Pancreas (tissue), 10 donors: ENCODE measurements around the gene CCDC63. TPM values are rescaled to one million over a fixed set of nuclear protein-coding genes. Genes with fewer than 3 reads are reported as not detected.

Source experiments
- ATAC-seq, 4 donors: fragments of 200-7000 bp; cut with Tn5 transposase; one replicate each; pipeline versions ENCODE4 v1.8.0 to v1.9.1; 2020; ENCODE audit warnings: mild to moderate bottlenecking in 4 of 4, moderate library complexity in 4 of 4
- DNase-seq, 6 donors: peaks; one replicate each; pipeline ENCODE4 v3.0.0-alpha.2; 2020
- FAIRE-seq: peaks from 2 replicates; lab custom pipeline; 2012; peaks lifted over from hg19 to GRCh38; lab: Jason Lieb, UNC
- H3K27ac ChIP-seq, 4 donors: fragments of 200-600 bp; sonication (generic); 1 replicate in 3 of 4; 2 replicates in 1 of 4; pipeline versions ENCODE4 v1.5.0 to v1.8.0; 2020
- H3K27me3 ChIP-seq, 4 donors: fragments of 200-600 bp; one replicate each; pipeline ENCODE4 v1.8.0; 2021
- H3K36me3 ChIP-seq, 3 donors: fragments of 200-600 bp; sonication (generic) in 1 of 3; one replicate each; pipeline versions ENCODE4 v1.5.0 to v1.8.0; 2020 to 2021
- H3K4me1 ChIP-seq, 3 donors: fragments of 200-600 bp; one replicate each; pipeline ENCODE4 v1.8.0; 2021
- H3K4me3 ChIP-seq, 4 donors: fragments of 200-600 bp; sonication (generic) in 2 of 4; one replicate each; pipeline versions ENCODE4 v1.5.0 to v1.8.0; 2020 to 2021
- H3K9me3 ChIP-seq, 4 donors: fragments of 200-600 bp; one replicate each; pipeline ENCODE4 v1.8.0; 2021
- CTCF ChIP-seq, 4 donors: fragments of 200-600 bp; sonication (generic) in 3 of 4; IDR thresholded peaks; one replicate each; pipeline versions ENCODE4 v1.5.0 to v1.8.0; 2021; ENCODE audit warnings: antibody characterized with exemption in 4 of 4
- WGBS, 2 donors: extraction: QIAGEN DNeasy Blood & Tissue Kit; methylation state at CpG; one replicate each; pipeline ENCODE4 v1.1.7; 2013; 5-methylcytosine and 5-hydroxymethylcytosine counted together
- intact Hi-C, 3 donors: fragments of 100-400 bp; cut with DNase I; formaldehyde crosslinking; loops; one replicate each; pipeline versions ENCODE4 v1.11.1 to v1.14.2; 2022
- polyA plus RNA-seq, 2 donors: library from polyadenylated mRNA; stranded (reverse); fragments of 200-250 nt; gene quantifications; one replicate each; pipeline ENCODE4 v1.2.3, GENCODE V29; 2013
- total RNA-seq, 6 donors: library from RNA; stranded (reverse); fragmentation: NEBNext Ultra II Directional in 4 of 6; extraction: Animal tissue kit (Norgen Biotek cat#: 25700) in 4 of 6; gene quantifications; one replicate each; pipeline versions ENCODE4 v1.2.1 to v1.2.4, GENCODE V29; 2021 to 2023
- donor health status: healthy with polysubstance abuse.
- donor health status: DM: no; HTN: no; CAD: no; lungs with moderate emphysema.
- donor health status: DM: no; HTN: no; CAD: no.
- donor health status: control.
- donor health status: control.
- donor health status: Bipolar disorder and iron deficiency.
- donor health status: DM: yes; HTN: yes; CAD: no.
- donor health status: DM: no; HTN: no; CAD: no.
- donor health status: DM: no; HTN: no; CAD: no.
- donor health status: DM: yes; HTN: yes; CAD: no.

The CCDC63 gene
- total and polyA plus RNA-seq, 8 donors = not detected

DNA sequence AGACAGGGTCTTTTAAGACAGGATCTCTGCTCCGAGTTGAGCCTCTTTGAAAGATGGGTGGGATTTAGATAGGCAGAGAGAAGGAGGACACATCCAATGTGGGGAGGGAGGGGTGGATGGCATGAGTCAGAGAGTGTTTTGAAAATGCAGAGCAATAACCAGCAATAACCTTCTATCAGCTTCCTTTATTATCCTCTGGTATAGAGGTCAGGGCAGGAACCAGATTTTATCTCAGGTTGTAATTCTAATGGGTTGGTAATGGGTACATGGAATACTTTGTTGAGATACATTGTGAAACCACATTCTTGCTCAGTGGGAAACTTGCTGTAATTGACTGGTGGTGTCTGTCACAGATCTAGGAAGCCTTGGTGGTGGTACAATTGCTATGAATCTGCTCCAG, 37.6 kb upstream of the CCDC63 start:
- DNase-seq = no peak
- intact Hi-C loops = no loop called here
- Histone ChIP-seq H3K9me3 (no peaks in the 10 kb centered on the region), H3K27ac (no peak overlapping the region), H3K36me3 (no peaks in the 10 kb centered on the region), H3K4me3 (no peak overlapping the region), H3K4me1 (no peaks in the 10 kb centered on the region), H3K27me3 (no peaks in the 10 kb centered on the region)
- TF ChIP-seq CTCF (IDR thresholded peaks at IDR 0.05) = no peak
- WGBS, 2 donors = 42 to 66% methylated on average over 1 of the region's 1 CpG
- ATAC-seq = no peak
- no peak for FAIRE-seq

DNA sequence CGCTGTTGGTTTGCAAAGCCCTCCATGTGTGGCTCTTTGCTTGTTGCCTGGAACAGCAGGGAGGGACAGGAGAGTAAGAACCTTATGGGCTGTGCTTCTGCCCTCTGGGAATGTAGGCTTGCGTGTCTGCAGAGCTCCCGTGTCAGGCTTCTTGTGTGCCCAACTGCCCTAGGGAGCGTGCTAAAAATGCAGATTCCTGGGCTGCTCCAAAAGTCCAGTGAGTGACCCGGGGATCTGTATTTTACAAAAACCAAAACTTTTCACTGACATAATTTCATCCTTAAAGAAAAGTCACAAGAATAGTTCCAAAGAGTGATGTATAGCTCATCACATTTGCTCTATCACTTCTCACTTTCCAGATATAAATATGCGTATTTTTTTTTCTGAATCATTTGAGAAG, 34.8 kb upstream of the CCDC63 start:
- Histone ChIP-seq H3K4me3 (no peak overlapping the region), H3K9me3 (no peaks in the 10 kb centered on the region), H3K36me3 (no peaks in the 10 kb centered on the region), H3K4me1 (no peaks in the 10 kb centered on the region), H3K27me3 (no peaks in the 10 kb centered on the region), H3K27ac (no peak overlapping the region)
- WGBS, 2 donors = 63 to 69% methylated on average over 6 of the region's 6 CpGs
- DNase-seq (no peak), FAIRE-seq (no peak), ATAC-seq (no peak)
- TF ChIP-seq CTCF (IDR thresholded peaks at IDR 0.05) = no peak
- intact Hi-C loops = no loop called here

GRCh38 chr12:110813285-110813684, 33.5 kb upstream of the CCDC63 start:
- DNase-seq (no peak), ATAC-seq (no peak), FAIRE-seq (no peak)
- Histone ChIP-seq H3K4me3 (no peak overlapping the region), H3K4me1 (no peaks in the 10 kb centered on the region), H3K36me3 (no peaks in the 10 kb centered on the region), H3K27me3 (no peaks in the 10 kb centered on the region), H3K9me3 (no peaks in the 10 kb centered on the region), H3K27ac (no peak overlapping the region)
- whole genome bisulfite sequencing, 2 donors = 16 to 20% methylated on average over 8 of the region's 8 CpGs
- intact Hi-C loops = no loop called here
- no peak for TF ChIP-seq CTCF (IDR thresholded peaks at IDR 0.05)

DNA sequence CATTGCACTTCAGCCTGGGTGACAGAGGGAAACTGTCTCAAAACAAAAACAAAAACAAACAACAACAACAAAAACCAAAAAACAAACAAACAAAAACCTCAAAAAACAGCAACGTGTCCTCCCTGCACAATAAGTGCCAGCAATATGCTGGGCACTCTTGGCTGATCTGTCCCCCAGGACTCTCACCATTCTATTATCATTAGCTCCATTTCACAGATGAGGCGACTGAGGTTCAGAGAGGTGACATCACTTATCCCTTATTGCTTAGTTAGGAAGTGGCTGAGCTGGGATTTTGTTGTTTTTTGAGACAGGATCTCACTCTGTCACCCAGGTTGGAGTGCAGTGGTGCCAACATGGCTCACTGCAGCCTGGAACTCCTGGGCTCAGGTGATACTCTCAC, 33.0 kb upstream of the CCDC63 start:
- H3K27me3 ChIP-seq = no peaks in the 10 kb centered on the region
- H3K36me3 ChIP-seq = no peaks in the 10 kb centered on the region
- FAIRE-seq (no peak), ATAC-seq (no peak), DNase-seq (no peak)
- TF ChIP-seq CTCF (IDR thresholded peaks at IDR 0.05) = no peak
- H3K27ac ChIP-seq = no peak overlapping the region
- intact Hi-C loops = no loop called here
- WGBS, 2 donors = 67 to 85% methylated on average over 2 of the region's 2 CpGs
- H3K4me1 ChIP-seq = no peaks in the 10 kb centered on the region
- H3K9me3 ChIP-seq = no peaks in the 10 kb centered on the region
- H3K4me3 ChIP-seq = no peak overlapping the region

DNA sequence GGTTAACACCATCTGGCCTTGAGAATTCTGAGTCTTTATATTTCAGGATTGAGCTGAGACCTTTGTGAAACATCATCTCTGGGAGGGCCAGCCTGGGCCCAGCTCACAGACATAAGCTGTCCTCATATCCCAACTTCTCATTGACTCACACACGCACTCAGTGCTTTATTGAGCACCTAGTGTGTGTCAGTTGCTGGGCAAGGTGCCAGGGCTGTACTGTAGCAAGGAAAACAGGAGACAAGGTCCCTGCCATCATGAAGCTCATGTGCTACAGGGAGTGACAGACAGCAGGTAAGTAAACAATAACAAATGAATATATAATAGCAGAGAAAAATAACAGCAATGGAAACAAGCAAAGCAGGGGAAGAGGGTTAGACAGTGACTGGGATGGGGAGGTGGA, 30.5 kb upstream of the CCDC63 start:
- FAIRE-seq (no peak), ATAC-seq (no peak), DNase-seq (no peak)
- no peaks in the 10 kb centered on the region for H3K4me1 ChIP-seq
- intact Hi-C loops = no loop called here
- WGBS, 2 donors = 73% methylated on average over 1 of the region's 1 CpG
- H3K27me3 ChIP-seq = no peaks in the 10 kb centered on the region
- no peaks in the 10 kb centered on the region for H3K9me3 ChIP-seq
- no peaks in the 10 kb centered on the region for H3K36me3 ChIP-seq
- no peak for TF ChIP-seq CTCF (IDR thresholded peaks at IDR 0.05)
- H3K27ac ChIP-seq = no peak overlapping the region
- no peak overlapping the region for H3K4me3 ChIP-seq
